Mesothelial cell of epicardium (in vitro differentiated cells): ENCODE results near the gene RNU1-3. TPM values are rescaled to one million over a fixed set of nuclear protein-coding genes. Genes with fewer than 3 reads are reported as not detected.
"Not testable (repeated sequence)": the region's sequence is repeated elsewhere in the genome, so short reads cannot be mapped to it uniquely, and the experiment has no call there.

ENCODE experiments used
- DNase-seq, 2 experiments: peaks; one replicate each; pipeline ENCODE4 v3.0.0; 2021; ENCODE audit warnings: low spot score in 2 of 2; ENCODE audit not compliant: unreplicated experiment in 2 of 2
- H3K27ac Mint-ChIP-seq: 2 replicates; pipeline ENCODE4 v1.8.0; 2021; ENCODE audit warnings: mixed read lengths
- H3K27me3 Mint-ChIP-seq: 2 replicates; pipeline ENCODE4 v1.8.0; 2021; ENCODE audit warnings: low read depth, mixed read lengths
- H3K36me3 Mint-ChIP-seq: 2 replicates; pipeline ENCODE4 v1.8.0; 2021; ENCODE audit warnings: mixed read lengths
- H3K4me1 Mint-ChIP-seq: 2 replicates; pipeline ENCODE4 v1.8.0; 2021; ENCODE audit warnings: mixed read lengths
- H3K4me3 Mint-ChIP-seq: 2 replicates; pipeline ENCODE4 v1.8.0; 2021; ENCODE audit warnings: mild to moderate bottlenecking, moderate library complexity, mixed read lengths
- H3K9me3 Mint-ChIP-seq: 2 replicates; pipeline ENCODE4 v1.8.0; 2021; ENCODE audit warnings: mixed read lengths
- total RNA-seq: library from RNA; stranded (reverse); gene quantifications from 3 replicates; pipeline ENCODE4 v1.2.1, GENCODE V29; 2021
- TF ChIP-seq, protein P1 (sequence below): fragments of 200-600 bp; sonication (generic); IDR thresholded peaks from one replicate; pipeline ENCODE4 v1.5.0; 2021; ENCODE audit warnings: antibody characterized with exemption; ENCODE audit not compliant: unreplicated experiment

Gene RNU1-3
- total RNA-seq, 1 donor from 2014 or later = 3,945 TPM

DNA sequence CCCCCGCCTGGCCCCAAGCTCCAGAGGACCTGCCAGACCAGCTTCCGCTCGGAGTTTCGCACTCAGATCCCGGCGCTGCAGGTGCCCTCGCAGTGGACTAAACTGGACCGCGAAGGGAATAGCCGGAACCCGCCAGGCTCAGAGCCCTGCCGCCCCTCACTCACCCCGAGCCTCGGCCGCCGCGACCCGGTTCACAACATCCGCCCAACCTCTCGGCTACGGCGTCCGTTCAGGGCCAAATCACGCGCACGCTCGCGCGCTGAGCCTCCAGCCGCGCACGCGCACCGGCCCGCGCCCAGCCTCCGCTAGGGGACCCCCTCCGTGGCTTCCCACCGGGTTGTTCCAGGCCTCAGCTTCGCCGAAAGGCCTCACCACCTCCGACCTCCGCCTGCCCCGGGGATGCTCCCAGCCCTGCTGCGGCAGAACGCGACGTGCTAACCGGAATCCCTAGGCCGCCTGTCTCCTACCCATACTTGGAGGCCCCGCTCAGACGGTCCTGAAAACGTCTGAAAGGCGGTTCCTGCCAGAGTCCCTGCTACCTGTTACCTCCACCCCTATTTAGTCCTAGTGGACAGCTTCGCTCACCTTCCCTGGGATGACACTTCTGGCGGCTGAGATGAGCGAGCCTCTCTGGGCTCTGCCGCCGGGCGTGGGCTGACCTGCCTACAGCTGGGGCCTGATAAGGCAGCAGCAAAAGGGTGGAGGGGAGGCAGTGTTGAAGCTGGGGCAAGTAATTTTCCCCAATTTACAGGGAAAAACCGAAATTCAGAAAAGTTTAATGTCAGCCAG, 22.1 kb downstream of the RNU1-3 start:
- TF ChIP-seq, protein P1, sequence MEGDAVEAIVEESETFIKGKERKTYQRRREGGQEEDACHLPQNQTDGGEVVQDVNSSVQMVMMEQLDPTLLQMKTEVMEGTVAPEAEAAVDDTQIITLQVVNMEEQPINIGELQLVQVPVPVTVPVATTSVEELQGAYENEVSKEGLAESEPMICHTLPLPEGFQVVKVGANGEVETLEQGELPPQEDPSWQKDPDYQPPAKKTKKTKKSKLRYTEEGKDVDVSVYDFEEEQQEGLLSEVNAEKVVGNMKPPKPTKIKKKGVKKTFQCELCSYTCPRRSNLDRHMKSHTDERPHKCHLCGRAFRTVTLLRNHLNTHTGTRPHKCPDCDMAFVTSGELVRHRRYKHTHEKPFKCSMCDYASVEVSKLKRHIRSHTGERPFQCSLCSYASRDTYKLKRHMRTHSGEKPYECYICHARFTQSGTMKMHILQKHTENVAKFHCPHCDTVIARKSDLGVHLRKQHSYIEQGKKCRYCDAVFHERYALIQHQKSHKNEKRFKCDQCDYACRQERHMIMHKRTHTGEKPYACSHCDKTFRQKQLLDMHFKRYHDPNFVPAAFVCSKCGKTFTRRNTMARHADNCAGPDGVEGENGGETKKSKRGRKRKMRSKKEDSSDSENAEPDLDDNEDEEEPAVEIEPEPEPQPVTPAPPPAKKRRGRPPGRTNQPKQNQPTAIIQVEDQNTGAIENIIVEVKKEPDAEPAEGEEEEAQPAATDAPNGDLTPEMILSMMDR = peak; percentile 56
- not testable (repeated sequence) for H3K9me3 Mint-ChIP-seq, H3K27ac Mint-ChIP-seq, H3K4me1 Mint-ChIP-seq, H3K27me3 Mint-ChIP-seq, H3K4me3 Mint-ChIP-seq, H3K36me3 Mint-ChIP-seq
- DNase-seq = peak; percentile 100

DNA sequence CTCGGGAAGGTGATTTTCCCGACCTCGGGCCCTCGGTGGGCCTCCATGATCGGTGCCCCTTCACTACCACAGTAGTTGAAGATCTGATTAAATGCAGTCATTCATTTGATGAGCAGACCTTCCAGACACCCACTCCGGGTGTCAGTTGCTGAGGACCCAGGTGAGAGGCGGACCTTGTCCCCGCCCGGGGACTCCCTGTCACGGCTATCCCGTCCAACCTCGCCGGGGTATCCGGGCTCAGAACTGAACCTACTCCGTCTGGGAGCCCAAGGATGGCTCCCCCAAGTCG, 22.6 kb downstream of the RNU1-3 start:
- DNase-seq = no peak
- H3K27ac Mint-ChIP-seq = no peak overlapping the region
- no peaks in the 10 kb centered on the region for H3K36me3 Mint-ChIP-seq
- H3K27me3 Mint-ChIP-seq = no peaks in the 10 kb centered on the region
- no peaks in the 10 kb centered on the region for H3K4me1 Mint-ChIP-seq
- no peak overlapping the region for H3K4me3 Mint-ChIP-seq
- no peaks in the 10 kb centered on the region for H3K9me3 Mint-ChIP-seq
- TF ChIP-seq, protein P1 = no peak

GRCh38 chr1:16643476-16644192, 23.1 kb downstream of the RNU1-3 start:
- not testable (repeated sequence) for H3K4me1 Mint-ChIP-seq, H3K27ac Mint-ChIP-seq, H3K27me3 Mint-ChIP-seq, H3K36me3 Mint-ChIP-seq, H3K9me3 Mint-ChIP-seq, H3K4me3 Mint-ChIP-seq
- peak; percentile 32 to 54 for DNase-seq

DNA sequence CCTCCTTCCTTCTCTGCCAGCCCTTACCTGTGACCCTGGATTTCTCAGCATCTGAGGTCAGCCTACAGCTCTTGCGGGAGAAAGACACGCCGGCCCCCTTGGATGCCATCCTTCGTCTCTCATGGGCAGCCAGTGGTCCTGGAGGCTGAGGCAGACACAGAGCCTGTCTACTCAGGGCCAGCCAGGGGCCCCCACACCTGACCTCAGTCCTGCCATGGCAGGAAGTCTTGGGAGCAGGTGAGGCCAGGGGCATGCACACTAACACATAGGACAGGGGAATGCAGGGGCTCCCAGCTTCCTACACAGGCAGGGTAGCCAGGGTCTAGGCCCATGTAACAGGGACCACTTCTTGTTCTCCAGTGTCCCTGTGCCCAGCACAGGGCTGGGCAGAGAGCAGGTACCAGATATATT, 23.7 kb downstream of the RNU1-3 start:
- not testable (repeated sequence) for H3K27ac Mint-ChIP-seq, H3K4me1 Mint-ChIP-seq, H3K9me3 Mint-ChIP-seq, H3K36me3 Mint-ChIP-seq, H3K27me3 Mint-ChIP-seq, H3K4me3 Mint-ChIP-seq
- peak; percentile 31 to 46 for DNase-seq

- DNase-seq = peak; percentile 20 to 41
- not testable (repeated sequence) for H3K4me1 Mint-ChIP-seq, H3K4me3 Mint-ChIP-seq, H3K27me3 Mint-ChIP-seq, H3K36me3 Mint-ChIP-seq, H3K9me3 Mint-ChIP-seq, H3K27ac Mint-ChIP-seq
Observed at GRCh38 chr1:16642025-16642966, 24.5 kb downstream of the RNU1-3 start.

- not testable (repeated sequence) for H3K36me3 Mint-ChIP-seq, DNase-seq, H3K27me3 Mint-ChIP-seq
Observed at GRCh38 chr1:16641159-16641975, 25.4 kb downstream of the RNU1-3 start.

GRCh38 chr1:16639091-16640031, 27.4 kb downstream of the RNU1-3 start:
- H3K36me3 Mint-ChIP-seq, H3K4me1 Mint-ChIP-seq, H3K4me3 Mint-ChIP-seq, H3K9me3 Mint-ChIP-seq, H3K27me3 Mint-ChIP-seq, H3K27ac Mint-ChIP-seq: not testable (repeated sequence)
- DNase-seq = peak; percentile 28 to 43

More at GRCh38 chr1:16641159-16641975, 25.4 kb downstream of the RNU1-3 start:
- H3K9me3 Mint-ChIP-seq, H3K27ac Mint-ChIP-seq, H3K4me1 Mint-ChIP-seq, H3K4me3 Mint-ChIP-seq: not testable (repeated sequence)

- not testable (repeated sequence) for H3K36me3 Mint-ChIP-seq, H3K4me3 Mint-ChIP-seq, H3K27ac Mint-ChIP-seq, H3K27me3 Mint-ChIP-seq, H3K9me3 Mint-ChIP-seq, H3K4me1 Mint-ChIP-seq
- DNase-seq = peak in 1 of 2 experiments; percentile 18
Observed at GRCh38 chr1:16637941-16638778, 28.6 kb downstream of the RNU1-3 start.

DNA sequence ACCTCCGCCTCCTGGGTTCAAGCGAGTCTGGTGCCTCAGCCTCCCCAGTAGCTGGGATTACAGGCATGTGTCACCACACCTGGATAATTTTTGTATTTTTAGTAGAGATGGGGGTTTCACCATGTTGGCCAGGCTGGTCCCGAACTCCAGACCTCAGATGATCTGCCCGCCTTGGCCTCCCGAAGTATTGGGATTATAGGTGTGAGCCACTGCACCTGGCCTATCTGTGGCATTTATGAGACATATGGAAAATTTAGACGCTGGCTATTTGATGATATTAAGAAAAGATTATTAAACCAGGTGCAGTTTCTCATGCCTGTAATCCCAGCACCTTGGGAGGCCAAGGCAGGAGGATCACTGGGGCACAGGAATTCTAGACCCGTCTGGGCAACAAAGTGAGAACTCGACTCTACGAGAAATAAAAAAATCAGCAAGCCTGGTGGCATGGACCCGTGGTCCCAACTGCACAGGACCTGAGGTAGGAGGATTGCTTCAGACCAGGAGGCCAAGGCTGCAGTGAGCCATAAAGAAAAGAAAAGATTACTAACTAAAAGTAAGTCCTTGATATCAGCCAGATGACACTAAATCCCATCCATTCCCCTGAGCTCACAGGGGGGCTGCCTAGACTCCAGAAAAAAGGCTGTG, 30.1 kb downstream of the RNU1-3 start:
- not testable (repeated sequence) for H3K4me3 Mint-ChIP-seq, H3K9me3 Mint-ChIP-seq, H3K4me1 Mint-ChIP-seq, H3K27ac Mint-ChIP-seq, H3K27me3 Mint-ChIP-seq
- H3K36me3 Mint-ChIP-seq = peaks cover 22% of the 10 kb centered on the region
- DNase-seq = peak; percentile 20 to 42
